Endothelial cell of umbilical vein (primary cell): ENCODE data around the gene TMEM108. TPM values are rescaled to one million over a fixed set of nuclear protein-coding genes. Genes with fewer than 3 reads are reported as not detected.

Experiments
- BruUV-seq: library from RNA; stranded (reverse); fragments of 400-500 nt; replicated peaks from 2 replicates; lab custom pipeline; 2021; lab: Mats Ljungman, UMichigan
- CTCF ChIA-PET: fragments of 300-600, 350-600 bp; sonication (Branson Sonifier 250); formaldehyde crosslinking; loops from one replicate; lab custom pipeline; 2021; ENCODE audit warnings: antibody characterized with exemption, inconsistent platforms; lab: Charles Lee
- POLR2A ChIA-PET: fragments of 300-600, 350-600 bp; sonication (Branson Sonifier 250); formaldehyde crosslinking; loops from one replicate; lab custom pipeline; 2021; ENCODE audit warnings: antibody characterized with exemption, inconsistent platforms; lab: Charles Lee
- DNase-seq: peaks from one replicate; pipeline ENCODE4 v3.0.0-alpha.2; 2011; ENCODE audit warnings: low read depth, low spot score
- FAIRE-seq: peaks from 2 replicates; lab custom pipeline; 2011; peaks lifted over from hg19 to GRCh38; lab: Jason Lieb, UNC
- H2AFZ ChIP-seq: 2 replicates; pipeline ENCODE4 v1.6.0; 2012; ENCODE audit warnings: low read depth, low read length, control low read depth, inconsistent platforms
- H3K27ac ChIP-seq: 2 replicates; pipeline ENCODE4 v1.5.1; 2011; ENCODE audit warnings: low read depth, mild to moderate bottlenecking, control low read depth, low read length, moderate library complexity; ENCODE audit not compliant: insufficient read depth
- H3K27me3 ChIP-seq, 2 experiments: 2 replicates each; pipeline versions ENCODE4 v1.6.0 to v1.6.1; 2011; ENCODE audit warnings: low read length in 2 of 2, mixed read lengths in 1 of 2; ENCODE audit not compliant: control insufficient read depth in 2 of 2, insufficient read depth in 2 of 2
- H3K36me3 ChIP-seq, 2 experiments: 2 replicates in 1 of 2; 3 replicates in 1 of 2; pipeline ENCODE4 v1.5.1; 2011; ENCODE audit warnings: low read length in 2 of 2, mild to moderate bottlenecking in 1 of 2, moderate library complexity in 1 of 2; ENCODE audit not compliant: control insufficient read depth in 2 of 2, insufficient read depth in 2 of 2; ENCODE audit errors: extremely low read depth in 1 of 2
- H3K4me1 ChIP-seq: 3 replicates; pipeline ENCODE4 v1.5.1; 2011; ENCODE audit warnings: mild to moderate bottlenecking, low read length; ENCODE audit not compliant: control insufficient read depth, insufficient read depth; ENCODE audit errors: extremely low read depth
- H3K4me2 ChIP-seq: 2 replicates; pipeline ENCODE4 v1.6.1; 2011; ENCODE audit warnings: low read length, control low read depth, mixed read lengths; ENCODE audit not compliant: insufficient read depth
- H3K4me3 ChIP-seq, 3 experiments: fragments of 200-600 bp in 1 of 3; sonication (generic), shearing (Covaris generic) in 1 of 3; replicated peaks in 1 of 3; 2 replicates each; pipeline ENCODE4 v1.5.1; 2011 to 2016; ENCODE audit warnings: control low read depth in 3 of 3, low read length in 3 of 3, mild to moderate bottlenecking in 2 of 3, inconsistent platforms in 1 of 3, low read depth in 1 of 3, moderate library complexity in 1 of 3; ENCODE audit not compliant: insufficient read depth in 1 of 3
- H3K79me2 ChIP-seq: 2 replicates; pipeline ENCODE4 v1.6.0; 2012; ENCODE audit warnings: low read length, inconsistent platforms; ENCODE audit not compliant: control insufficient read depth, insufficient read depth
- H3K9ac ChIP-seq: replicated peaks from 2 replicates; pipeline ENCODE3; 2011; ENCODE audit warnings: low read length, control low read depth; ENCODE audit not compliant: insufficient read depth; ENCODE audit errors: extremely low read depth
- H3K9me1 ChIP-seq: replicated peaks from 3 replicates; pipeline ENCODE4 v1.6.0; 2011; ENCODE audit warnings: mild to moderate bottlenecking, low read length; ENCODE audit not compliant: control insufficient read depth, insufficient read depth; ENCODE audit errors: extremely low read depth
- H3K9me3 ChIP-seq: replicated peaks from 2 replicates; pipeline ENCODE4 v1.5.1; 2012; ENCODE audit warnings: low read length, inconsistent platforms; ENCODE audit not compliant: control insufficient read depth, insufficient read depth
- H4K20me1 ChIP-seq: replicated peaks from 2 replicates; pipeline ENCODE3; 2011; ENCODE audit warnings: mild to moderate bottlenecking, low read length; ENCODE audit not compliant: control insufficient read depth, insufficient read depth; ENCODE audit errors: extremely low read depth
- EZH2 ChIP-seq: IDR thresholded peaks from 2 replicates; pipeline ENCODE4 v1.6.1; 2012; ENCODE audit warnings: borderline replicate concordance, low read depth, mild to moderate bottlenecking, moderate library complexity, low read length, inconsistent platforms; ENCODE audit not compliant: severe bottlenecking
- FOS ChIP-seq: IDR thresholded peaks from 2 replicates; pipeline ENCODE4 v1.6.1; 2011; ENCODE audit warnings: mild to moderate bottlenecking, low read length, moderate library complexity, borderline replicate concordance; ENCODE audit not compliant: insufficient read depth
- GATA2 ChIP-seq: IDR thresholded peaks from 2 replicates; pipeline ENCODE4 v1.7.0; 2011; ENCODE audit warnings: low read depth, mild to moderate bottlenecking, moderate library complexity, mixed read lengths, low read length; ENCODE audit not compliant: insufficient read length, insufficient read depth
- JUN ChIP-seq: IDR thresholded peaks from 2 replicates; pipeline ENCODE4 v1.6.1; 2011; ENCODE audit warnings: borderline replicate concordance, low read depth; ENCODE audit not compliant: insufficient read length, insufficient read depth
- MYC ChIP-seq: IDR thresholded peaks from one replicate; pipeline ENCODE4 v1.6.1; 2011; ENCODE audit warnings: mild to moderate bottlenecking, low read depth, low read length
- POLR2A ChIP-seq: IDR thresholded peaks from 2 replicates; pipeline ENCODE4 v1.6.1; 2012; ENCODE audit warnings: low read depth, mild to moderate bottlenecking, control low read depth, low read length
- POLR2AphosphoS5 ChIP-seq: IDR thresholded peaks from 2 replicates; pipeline ENCODE4 v1.6.1; 2012; ENCODE audit warnings: low read depth, mild to moderate bottlenecking, control low read depth, low read length, moderate library complexity; ENCODE audit not compliant: insufficient read depth
- dilution Hi-C: fragments of 300-500 bp; cut with MboI; formaldehyde crosslinking; loops from one replicate; pipeline ENCODE4 v1.15.0; 2019; ENCODE audit warnings: low sequenced_read_pairs; ENCODE audit not compliant: extremely low pct_ligation_motif_present
- intact Hi-C: fragments of 100-400 bp; cut with micrococcal nuclease; formaldehyde crosslinking; loops from one replicate; pipeline ENCODE4 v1.10.0; 2022
- polyA plus RNA-seq, 4 experiments: library from polyadenylated mRNA; depleted of rRNA in 3 of 4; stranded (reverse) in 3 of 4; unstranded in 1 of 4; fragments of >200 nt; gene quantifications; 2 replicates each; pipeline versions ENCODE4 v1.2.1 to v1.2.3, GENCODE V29; 2011 to 2012; ENCODE audit warnings: missing spikeins in 1 of 4
- total RNA-seq: library from RNA; stranded (reverse); gene quantifications from 2 replicates; pipeline ENCODE4 v1.2.3, GENCODE V29; 2021
- TF ChIP-seq, protein P1 (sequence below): IDR thresholded peaks from 2 replicates; pipeline ENCODE4 v1.6.1; 2011; ENCODE audit not compliant: insufficient read depth, insufficient read length
- TF ChIP-seq, protein P2 (sequence below), 2 donors: IDR thresholded peaks; 1 replicate in 1 of 2; 2 replicates in 1 of 2; pipeline ENCODE4 v1.5.1; 2011; ENCODE audit warnings: low read length in 2 of 2, mild to moderate bottlenecking in 2 of 2, moderate library complexity in 2 of 2, control low read depth in 1 of 2, inconsistent platforms in 1 of 2, low read depth in 1 of 2; ENCODE audit not compliant: insufficient read depth in 1 of 2; ENCODE audit errors: extremely low read depth in 1 of 2

Gene TMEM108
- total and polyA plus RNA-seq, 2 donors (not counting 3 experiments of a cell fraction or from before 2014, with no cell fraction given), result 0.40 to 1.1 TPM

DNA sequence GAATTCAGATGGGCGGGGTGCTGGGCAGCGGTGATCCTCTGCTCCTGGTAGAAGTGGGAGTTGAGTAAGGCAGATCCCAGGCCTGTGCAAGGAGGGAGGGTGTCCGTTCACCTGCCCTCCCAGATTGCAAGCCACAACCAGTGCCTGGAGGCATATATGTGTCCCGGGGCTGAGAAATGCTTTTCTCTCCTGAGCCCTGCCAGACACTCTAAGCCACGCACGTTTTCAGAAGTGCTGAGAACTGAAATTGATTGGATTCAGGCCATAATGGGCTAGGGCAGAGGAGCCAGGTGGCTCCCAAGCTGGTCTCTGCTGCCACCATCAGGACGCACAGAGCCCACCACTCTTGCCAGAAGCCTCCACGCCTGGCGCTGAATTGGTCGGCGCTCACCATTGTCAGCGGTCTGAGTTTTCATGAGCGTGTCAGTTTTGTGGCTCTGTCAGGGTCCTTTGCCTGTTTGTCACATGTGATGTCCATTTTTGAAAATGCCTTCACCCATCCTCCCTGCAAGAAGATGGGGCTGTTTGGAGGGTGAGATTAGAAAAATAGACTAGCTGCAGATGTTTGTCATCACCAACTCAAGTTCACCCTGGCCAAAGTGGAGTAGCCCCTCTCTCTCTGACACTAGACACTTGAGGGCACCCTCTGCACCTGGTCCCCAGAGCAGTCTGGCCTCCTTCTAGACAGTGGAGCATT is 346.3 kb downstream of the TMEM108 start:
- POLR2A ChIA-PET, result no interaction called here
- DNase-seq, result peak; percentile 71

DNA sequence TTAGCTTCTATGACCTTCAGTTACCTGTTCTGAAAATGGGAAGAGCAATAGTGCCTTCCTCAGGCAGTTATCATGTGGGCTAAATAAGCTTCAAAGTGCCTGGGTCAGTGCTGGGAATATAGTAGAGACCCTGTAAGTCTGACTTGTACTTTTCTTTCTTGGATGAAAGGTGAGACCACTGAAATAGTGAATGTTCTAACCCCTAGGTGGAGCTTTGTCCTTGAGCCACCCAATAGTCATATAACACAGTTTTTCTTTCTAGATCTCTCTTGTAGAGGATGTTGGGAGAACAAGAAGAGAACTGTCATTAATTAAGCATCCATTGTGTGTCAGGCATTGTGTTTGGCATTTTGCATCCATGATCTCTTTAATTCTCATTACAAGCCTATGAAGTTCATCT is 348.7 kb downstream of the TMEM108 start:
- Histone ChIP-seq H3K9ac (no peak overlapping the region), H3K27ac (no peak overlapping the region), H3K79me2 (no peaks in the 10 kb centered on the region), H3K4me2 (no peak overlapping the region), H3K9me3 (no peaks in the 10 kb centered on the region), H3K4me3 (no peak overlapping the region), H3K27me3 (peaks cover 0 to 2% of the 10 kb centered on the region in 2 experiments), H2AFZ (no peak overlapping the region), H3K4me1 (peaks cover 8% of the 10 kb centered on the region), H3K36me3 (no peaks in the 10 kb centered on the region), H4K20me1 (no peaks in the 10 kb centered on the region), H3K9me1 (no peaks in the 10 kb centered on the region)
- FAIRE-seq (no peak), DNase-seq (no peak)
- CTCF ChIA-PET, result interaction anchor here (0.8 to 19.2 kb wide), 3 partner anchors 37 to 655 kb away, joined by 3 to 528 read pairs (median 135); no protein-coding TSS in a partner anchor
- TF ChIP-seq GATA2 (no peak), JUN (no peak), POLR2A (no peak), MYC (no peak), POLR2AphosphoS5 (no peak), EZH2 (no peak), FOS (no peak)
- TF ChIP-seq, protein P1, sequence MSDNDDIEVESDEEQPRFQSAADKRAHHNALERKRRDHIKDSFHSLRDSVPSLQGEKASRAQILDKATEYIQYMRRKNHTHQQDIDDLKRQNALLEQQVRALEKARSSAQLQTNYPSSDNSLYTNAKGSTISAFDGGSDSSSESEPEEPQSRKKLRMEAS, result no peak
- TF ChIP-seq, protein P2, sequence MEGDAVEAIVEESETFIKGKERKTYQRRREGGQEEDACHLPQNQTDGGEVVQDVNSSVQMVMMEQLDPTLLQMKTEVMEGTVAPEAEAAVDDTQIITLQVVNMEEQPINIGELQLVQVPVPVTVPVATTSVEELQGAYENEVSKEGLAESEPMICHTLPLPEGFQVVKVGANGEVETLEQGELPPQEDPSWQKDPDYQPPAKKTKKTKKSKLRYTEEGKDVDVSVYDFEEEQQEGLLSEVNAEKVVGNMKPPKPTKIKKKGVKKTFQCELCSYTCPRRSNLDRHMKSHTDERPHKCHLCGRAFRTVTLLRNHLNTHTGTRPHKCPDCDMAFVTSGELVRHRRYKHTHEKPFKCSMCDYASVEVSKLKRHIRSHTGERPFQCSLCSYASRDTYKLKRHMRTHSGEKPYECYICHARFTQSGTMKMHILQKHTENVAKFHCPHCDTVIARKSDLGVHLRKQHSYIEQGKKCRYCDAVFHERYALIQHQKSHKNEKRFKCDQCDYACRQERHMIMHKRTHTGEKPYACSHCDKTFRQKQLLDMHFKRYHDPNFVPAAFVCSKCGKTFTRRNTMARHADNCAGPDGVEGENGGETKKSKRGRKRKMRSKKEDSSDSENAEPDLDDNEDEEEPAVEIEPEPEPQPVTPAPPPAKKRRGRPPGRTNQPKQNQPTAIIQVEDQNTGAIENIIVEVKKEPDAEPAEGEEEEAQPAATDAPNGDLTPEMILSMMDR (IDR thresholded peaks at IDR 0.05; ENCODE audit: extremely low read depth in 1 of 2, insufficient read depth in 1 of 2, low read depth in 1 of 2, low read length in 2 of 2), result no peak
- POLR2A ChIA-PET, result no interaction called here
- no TSS peak for BruUV-seq
- intact Hi-C loops, result no loop called here
- dilution Hi-C loops, result no loop called here

More for the DNA sequence above, 346.3 kb downstream of the TMEM108 start:
- Histone ChIP-seq H3K4me3 (no peak overlapping the region), H3K36me3 (no peaks in the 10 kb centered on the region), H3K9me1 (no peaks in the 10 kb centered on the region), H3K79me2 (no peaks in the 10 kb centered on the region), H3K9me3 (no peaks in the 10 kb centered on the region), H3K27ac (no peak overlapping the region), H3K9ac (no peak overlapping the region), H3K4me1 (peaks cover 8% of the 10 kb centered on the region), H2AFZ (peak overlapping the region; percentile 47), H3K27me3 (peaks cover 0 to 2% of the 10 kb centered on the region in 2 experiments), H4K20me1 (no peaks in the 10 kb centered on the region), H3K4me2 (no peak overlapping the region)
- FAIRE-seq, result peak; percentile 96
- intact Hi-C loops (loop anchor here (1.0 to 5.0 kb wide), 6 partner anchors 39 to 848 kb away; no protein-coding TSS in a partner anchor), dilution Hi-C loops (no loop called here)
- TF ChIP-seq, protein P2 (IDR thresholded peaks at IDR 0.05; ENCODE audit: extremely low read depth in 1 of 2, insufficient read depth in 1 of 2, low read depth in 1 of 2, low read length in 2 of 2), result peak; percentile 93 to 96
- TF ChIP-seq POLR2AphosphoS5, result no peak
- no TSS peak for BruUV-seq
- CTCF ChIA-PET, result interaction anchor here (0.8 to 19.2 kb wide), 13 partner anchors 8 to 658 kb away, joined by 3 to 528 read pairs (median 5); no protein-coding TSS in a partner anchor
